SU-DHL-6 (cell line): ENCODE measurements around the gene SMYD2.

Experiments
- EZH2phosphoT487 ChIP-seq: fragments of 200-600 bp; sonication (generic), shearing (Covaris generic); conservative IDR thresholded peaks from 2 replicates; pipeline ENCODE4 v1.6.1; 2018; ENCODE audit warnings: mild to moderate bottlenecking, antibody characterized with exemption, low read length, moderate library complexity, mixed read lengths
- TF ChIP-seq, protein P1 (sequence below): fragments of 200-600 bp; sonication (generic); IDR thresholded peaks from one replicate; pipeline ENCODE4 v1.5.1; 2017; ENCODE audit warnings: antibody characterized with exemption, mild to moderate bottlenecking, low read length, moderate library complexity; ENCODE audit not compliant: insufficient read depth, poor library complexity, severe bottlenecking

GRCh38 chr1:214261206-214262123 is 19.5 kb upstream of the SMYD2 start:
- no peak for TF ChIP-seq EZH2phosphoT487
- TF ChIP-seq, protein P1, sequence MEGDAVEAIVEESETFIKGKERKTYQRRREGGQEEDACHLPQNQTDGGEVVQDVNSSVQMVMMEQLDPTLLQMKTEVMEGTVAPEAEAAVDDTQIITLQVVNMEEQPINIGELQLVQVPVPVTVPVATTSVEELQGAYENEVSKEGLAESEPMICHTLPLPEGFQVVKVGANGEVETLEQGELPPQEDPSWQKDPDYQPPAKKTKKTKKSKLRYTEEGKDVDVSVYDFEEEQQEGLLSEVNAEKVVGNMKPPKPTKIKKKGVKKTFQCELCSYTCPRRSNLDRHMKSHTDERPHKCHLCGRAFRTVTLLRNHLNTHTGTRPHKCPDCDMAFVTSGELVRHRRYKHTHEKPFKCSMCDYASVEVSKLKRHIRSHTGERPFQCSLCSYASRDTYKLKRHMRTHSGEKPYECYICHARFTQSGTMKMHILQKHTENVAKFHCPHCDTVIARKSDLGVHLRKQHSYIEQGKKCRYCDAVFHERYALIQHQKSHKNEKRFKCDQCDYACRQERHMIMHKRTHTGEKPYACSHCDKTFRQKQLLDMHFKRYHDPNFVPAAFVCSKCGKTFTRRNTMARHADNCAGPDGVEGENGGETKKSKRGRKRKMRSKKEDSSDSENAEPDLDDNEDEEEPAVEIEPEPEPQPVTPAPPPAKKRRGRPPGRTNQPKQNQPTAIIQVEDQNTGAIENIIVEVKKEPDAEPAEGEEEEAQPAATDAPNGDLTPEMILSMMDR, result peak; percentile 90
